ENCODE data around the gene GOLGA5.

DNA sequence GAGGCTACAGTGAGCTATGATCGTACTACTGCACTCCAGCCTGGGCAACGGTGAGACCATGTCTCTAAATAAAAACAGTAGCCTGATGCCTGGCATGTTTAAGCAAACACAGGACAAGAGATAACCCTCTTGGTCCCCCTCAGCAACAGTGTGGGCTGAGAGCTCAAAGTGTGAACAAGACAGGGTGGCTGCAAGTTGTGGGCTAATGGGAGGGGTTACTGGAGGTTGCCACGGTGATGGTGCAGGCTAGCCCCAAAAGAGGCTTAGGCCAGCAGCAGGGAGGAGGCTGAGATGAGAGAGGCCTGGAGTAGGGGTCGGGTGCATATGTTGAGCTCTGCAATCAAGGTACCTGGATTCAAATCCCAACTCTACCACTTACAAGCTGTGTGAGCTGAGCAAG, 42.3 kb upstream of the GOLGA5 start:
- TF ChIP-seq, protein P1, sequence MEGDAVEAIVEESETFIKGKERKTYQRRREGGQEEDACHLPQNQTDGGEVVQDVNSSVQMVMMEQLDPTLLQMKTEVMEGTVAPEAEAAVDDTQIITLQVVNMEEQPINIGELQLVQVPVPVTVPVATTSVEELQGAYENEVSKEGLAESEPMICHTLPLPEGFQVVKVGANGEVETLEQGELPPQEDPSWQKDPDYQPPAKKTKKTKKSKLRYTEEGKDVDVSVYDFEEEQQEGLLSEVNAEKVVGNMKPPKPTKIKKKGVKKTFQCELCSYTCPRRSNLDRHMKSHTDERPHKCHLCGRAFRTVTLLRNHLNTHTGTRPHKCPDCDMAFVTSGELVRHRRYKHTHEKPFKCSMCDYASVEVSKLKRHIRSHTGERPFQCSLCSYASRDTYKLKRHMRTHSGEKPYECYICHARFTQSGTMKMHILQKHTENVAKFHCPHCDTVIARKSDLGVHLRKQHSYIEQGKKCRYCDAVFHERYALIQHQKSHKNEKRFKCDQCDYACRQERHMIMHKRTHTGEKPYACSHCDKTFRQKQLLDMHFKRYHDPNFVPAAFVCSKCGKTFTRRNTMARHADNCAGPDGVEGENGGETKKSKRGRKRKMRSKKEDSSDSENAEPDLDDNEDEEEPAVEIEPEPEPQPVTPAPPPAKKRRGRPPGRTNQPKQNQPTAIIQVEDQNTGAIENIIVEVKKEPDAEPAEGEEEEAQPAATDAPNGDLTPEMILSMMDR (conservative IDR thresholded peaks at IDR 0.05) = no peak
- no peak for TF ChIP-seq ZFX (IDR thresholded peaks at IDR 0.05)
